ENCODE measurements around the gene TTC31. TPM values are rescaled to one million over a fixed set of nuclear protein-coding genes. Genes with fewer than 3 reads are reported as not detected.
A peak's percentile ranks its signal among the peaks of the same experiment; 100 is the strongest.

The TTC31 gene
- total and polyA plus RNA-seq, 2 donors (not counting 1 experiment from before 2014, with no cell fraction given), result 68.5 to 72.3 TPM

DNA sequence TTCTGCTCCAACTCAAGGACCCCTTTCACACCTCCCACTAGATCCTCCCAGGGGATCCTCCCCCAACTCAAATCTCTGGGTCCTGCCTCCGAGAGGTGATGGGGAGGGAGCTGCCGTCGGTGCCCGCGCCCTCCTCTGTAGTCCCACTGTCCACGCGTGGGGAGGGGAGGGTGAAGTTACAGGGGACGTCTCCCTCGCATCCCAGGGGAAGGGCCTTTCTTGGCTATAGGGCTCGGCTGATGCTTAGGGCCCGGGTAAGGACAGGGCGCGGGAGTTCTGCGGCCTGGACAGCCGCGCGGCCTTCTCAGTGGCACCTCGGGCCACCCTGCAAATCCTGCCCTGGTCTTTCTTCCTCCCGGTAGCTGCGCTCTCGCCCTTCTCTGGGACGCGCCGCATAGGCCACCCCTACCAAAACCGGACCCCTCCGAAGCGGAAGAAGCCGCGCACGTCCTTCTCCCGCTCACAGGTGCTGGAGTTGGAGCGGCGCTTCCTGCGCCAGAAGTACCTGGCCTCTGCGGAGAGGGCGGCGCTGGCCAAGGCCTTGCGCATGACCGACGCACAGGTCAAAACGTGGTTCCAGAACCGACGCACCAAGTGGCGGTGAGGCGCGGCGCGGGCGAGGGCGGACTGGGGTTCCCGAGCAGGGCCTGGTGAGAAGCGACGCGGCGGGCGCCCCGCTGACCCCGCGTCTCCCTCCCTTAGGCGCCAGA lies 32.5 kb downstream of the TTC31 start:
- H3K27me3 ChIP-seq (replicated peaks in 1 of 4; ENCODE audit: control extremely low read depth in 1 of 4, control insufficient read depth in 3 of 4, insufficient read depth in 4 of 4, low read length in 3 of 4), result peaks cover 2 to 94% (median 69%) of the 10 kb centered on the region in 4 experiments
- CTCF ChIA-PET, result interaction anchor here (1.6 kb wide), 1 partner anchor 72 kb away, joined by 4 read pairs; no protein-coding TSS in a partner anchor

More for the DNA sequence above, 32.5 kb downstream of the TTC31 start:
- Mint-ChIP-seq H3K27me3 (peaks cover 68% of the 10 kb centered on the region), H3K4me1 (peaks cover 28% of the 10 kb centered on the region), H3K9me3 (ENCODE audit: insufficient read depth) (no peaks in the 10 kb centered on the region), H3K4me3 (peak overlapping the region; percentile 82), H3K27ac (peak overlapping the region; percentile 26)
- ATAC-seq (ENCODE audit: low read depth) (peak; percentile 22), DNase-seq (peak; percentile 66)
- Histone ChIP-seq H3K4me3 (ENCODE audit: control extremely low read depth in 1 of 5, extremely low read depth in 1 of 5, insufficient read depth in 1 of 5, low read depth in 2 of 5, low read length in 4 of 5) (peak overlapping the region in 4 of 5 experiments; percentile 15 to 68 (median 54)), H3K36me3 (replicated peaks in 1 of 2; ENCODE audit: control extremely low read depth in 1 of 2, control insufficient read depth in 1 of 2, extremely low read depth in 1 of 2, insufficient read depth in 2 of 2, low read length in 1 of 2) (no peaks in the 10 kb centered on the region), H3K4me2 (replicated peaks; ENCODE audit: low read depth, low read length, poor library complexity, severe bottlenecking) (peak overlapping the region; percentile 96), H2AFZ (ENCODE audit: insufficient read depth, low read depth, low read length, poor library complexity, severe bottlenecking) (peak overlapping the region; percentile 71), H3K4me1 (ENCODE audit: control insufficient read depth in 2 of 2, insufficient read depth in 2 of 2, low read length in 2 of 2) (peaks cover 36 to 50% of the 10 kb centered on the region in 2 donors), H3K9ac (ENCODE audit: low read length) (peak overlapping the region; percentile 67), H3K9me3 (ENCODE audit: control extremely low read depth in 1 of 3, control insufficient read depth in 2 of 3, insufficient read depth in 1 of 3, low read length in 2 of 3) (peaks cover 0 to 31% (median 1%) of the 10 kb centered on the region in 3 donors), H3K79me2 (ENCODE audit: control insufficient read depth, insufficient read depth, low read length) (no peaks in the 10 kb centered on the region), H4K20me1 (ENCODE audit: control insufficient read depth, insufficient read depth, low read length, poor library complexity, severe bottlenecking) (peaks cover 6% of the 10 kb centered on the region), H3K27ac (ENCODE audit: low read length in 2 of 2) (no peak overlapping the region)
- TF ChIP-seq, protein P1, sequence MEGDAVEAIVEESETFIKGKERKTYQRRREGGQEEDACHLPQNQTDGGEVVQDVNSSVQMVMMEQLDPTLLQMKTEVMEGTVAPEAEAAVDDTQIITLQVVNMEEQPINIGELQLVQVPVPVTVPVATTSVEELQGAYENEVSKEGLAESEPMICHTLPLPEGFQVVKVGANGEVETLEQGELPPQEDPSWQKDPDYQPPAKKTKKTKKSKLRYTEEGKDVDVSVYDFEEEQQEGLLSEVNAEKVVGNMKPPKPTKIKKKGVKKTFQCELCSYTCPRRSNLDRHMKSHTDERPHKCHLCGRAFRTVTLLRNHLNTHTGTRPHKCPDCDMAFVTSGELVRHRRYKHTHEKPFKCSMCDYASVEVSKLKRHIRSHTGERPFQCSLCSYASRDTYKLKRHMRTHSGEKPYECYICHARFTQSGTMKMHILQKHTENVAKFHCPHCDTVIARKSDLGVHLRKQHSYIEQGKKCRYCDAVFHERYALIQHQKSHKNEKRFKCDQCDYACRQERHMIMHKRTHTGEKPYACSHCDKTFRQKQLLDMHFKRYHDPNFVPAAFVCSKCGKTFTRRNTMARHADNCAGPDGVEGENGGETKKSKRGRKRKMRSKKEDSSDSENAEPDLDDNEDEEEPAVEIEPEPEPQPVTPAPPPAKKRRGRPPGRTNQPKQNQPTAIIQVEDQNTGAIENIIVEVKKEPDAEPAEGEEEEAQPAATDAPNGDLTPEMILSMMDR (IDR thresholded peaks at IDR 0.05), result no peak
- peak; percentile 56 for TF ChIP-seq EZH2 (IDR thresholded peaks at IDR 0.05; ENCODE audit: borderline replicate concordance, insufficient read depth, low read depth, low read length, poor library complexity, severe bottlenecking)
- 5% methylated on average over 60 of the region's 60 CpGs for WGBS (ENCODE audit: insufficient coverage)
- intact Hi-C loops (cut with micrococcal nuclease), result no loop called here
- POLR2A ChIA-PET, result interaction anchor here (0.9 to 1.7 kb wide), 4 partner anchors 11 to 53 kb away, joined by 3 to 7 read pairs (median 4); partner anchors contain the start of genes AUP1, HTRA2 and LBX2
